Prostate gland (tissue), 2 donors: Measurements from ENCODE around the gene FAM236B.
"Not testable (repeated sequence)": the region's sequence is repeated elsewhere in the genome, so short reads cannot be mapped to it uniquely, and the experiment has no call there.

Experiments
- CTCF ChIP-seq, 4 experiments: fragments of 200-600 bp in 2 of 4; fragments of 450-650 bp in 2 of 4; sonication (generic) in 2 of 4; IDR thresholded peaks; 1 replicate in 3 of 4; 2 replicates in 1 of 4; pipeline ENCODE4 v1.5.1; 2016 to 2019; ENCODE audit warnings: antibody characterized with exemption in 4 of 4, mild to moderate bottlenecking in 2 of 4, moderate library complexity in 2 of 4
- POLR2A ChIP-seq: fragments of 450-650 bp; IDR thresholded peaks from one replicate; pipeline ENCODE4 v1.6.1; 2016; ENCODE audit warnings: antibody characterized with exemption, mild to moderate bottlenecking

- not testable (repeated sequence) for TF ChIP-seq CTCF (IDR thresholded peaks at IDR 0.05); POLR2A
Measured at GRCh38 chrX:72830701-72831100, 48.2 kb upstream of the FAM236B start.
